Psoas muscle (tissue), 8 donors: ENCODE measurements around the gene GAS2L2. TPM values are rescaled to one million over a fixed set of nuclear protein-coding genes. Genes with fewer than 3 reads are reported as not detected.
A peak's percentile ranks its signal among the peaks of the same experiment; 100 is the strongest.

Experiments
- ATAC-seq, 4 donors: fragments of 200-7000 bp; cut with Tn5 transposase; one replicate each; pipeline ENCODE4 v1.9.1; 2020; ENCODE audit warnings: moderate library complexity in 3 of 4, mild to moderate bottlenecking in 2 of 4
- DNase-seq, 2 donors: peaks; one replicate each; pipeline ENCODE4 v3.0.0-alpha.2; 2020
- H3K27ac ChIP-seq: fragments of 200-600 bp; one replicate; pipeline ENCODE4 v1.8.0; 2022
- H3K27me3 ChIP-seq, 3 donors: fragments of 200-600 bp in 1 of 3; one replicate each; pipeline versions ENCODE4 v1.6.1 to v1.8.0; 2013 to 2022; ENCODE audit warnings: low read length in 2 of 3, mild to moderate bottlenecking in 2 of 3, moderate library complexity in 1 of 3; ENCODE audit not compliant: insufficient read depth in 3 of 3
- H3K36me3 ChIP-seq, 2 donors: fragments of 200-600 bp in 1 of 2; one replicate each; pipeline versions ENCODE4 v1.6.1 to v1.8.0; 2013 to 2022; ENCODE audit warnings: low read depth in 1 of 2, mild to moderate bottlenecking in 1 of 2, moderate library complexity in 1 of 2; ENCODE audit not compliant: insufficient read depth in 1 of 2
- H3K4me1 ChIP-seq: fragments of 200-600 bp; one replicate; pipeline ENCODE4 v1.8.0; 2022
- H3K4me3 ChIP-seq: fragments of 200-600 bp; one replicate; pipeline ENCODE4 v1.8.0; 2022; ENCODE audit warnings: mild to moderate bottlenecking
- H3K9me3 ChIP-seq: fragments of 200-600 bp; one replicate; pipeline ENCODE4 v1.8.0; 2022
- WGBS, 3 donors: extraction: QIAGEN DNeasy Blood & Tissue Kit; methylation state at CpG; one replicate each; pipeline versions ENCODE4 v1.1.6 to v1.1.7; 2013; 5-methylcytosine and 5-hydroxymethylcytosine counted together
- intact Hi-C, 2 donors: fragments of 100-400 bp; cut with DNase I; formaldehyde crosslinking; loops; one replicate each; pipeline versions ENCODE4 v1.11.0 to v1.14.2; 2022
- polyA plus RNA-seq, 3 donors: library from polyadenylated mRNA; stranded (reverse); fragments of 200-250 nt; gene quantifications; one replicate each; pipeline ENCODE4 v1.2.3, GENCODE V29; 2013
- total RNA-seq, 4 donors: library from RNA; stranded (reverse); fragmentation: NEBNext Ultra II Directional in 2 of 4; extraction: Animal tissue kit (Norgen Biotek cat#: 25700) in 2 of 4; gene quantifications; one replicate each; pipeline versions ENCODE4 v1.2.1 to v1.2.4, GENCODE V29; 2021 to 2023
- TF ChIP-seq, protein P1 (sequence below): fragments of 200-600 bp; IDR thresholded peaks from one replicate; pipeline ENCODE4 v1.8.0; 2022; ENCODE audit warnings: antibody characterized with exemption
- donor health status: healthy with polysubstance abuse.
- donor health status: DM: no; HTN: no; CAD: no; lungs with moderate emphysema.
- donor health status: Bipolar disorder and iron deficiency.
- donor health status: healthy.
- donor health status: DM: yes; HTN: yes; CAD: no.
- donor health status: DM: no; HTN: no; CAD: no.
- donor health status: DM: no; HTN: no; CAD: no.
- donor health status: DM: yes; HTN: yes; CAD: no.

The GAS2L2 gene
- total and polyA plus RNA-seq, 7 donors: 0.04 to 0.27 (median 0.13) TPM; not detected in 1

DNA sequence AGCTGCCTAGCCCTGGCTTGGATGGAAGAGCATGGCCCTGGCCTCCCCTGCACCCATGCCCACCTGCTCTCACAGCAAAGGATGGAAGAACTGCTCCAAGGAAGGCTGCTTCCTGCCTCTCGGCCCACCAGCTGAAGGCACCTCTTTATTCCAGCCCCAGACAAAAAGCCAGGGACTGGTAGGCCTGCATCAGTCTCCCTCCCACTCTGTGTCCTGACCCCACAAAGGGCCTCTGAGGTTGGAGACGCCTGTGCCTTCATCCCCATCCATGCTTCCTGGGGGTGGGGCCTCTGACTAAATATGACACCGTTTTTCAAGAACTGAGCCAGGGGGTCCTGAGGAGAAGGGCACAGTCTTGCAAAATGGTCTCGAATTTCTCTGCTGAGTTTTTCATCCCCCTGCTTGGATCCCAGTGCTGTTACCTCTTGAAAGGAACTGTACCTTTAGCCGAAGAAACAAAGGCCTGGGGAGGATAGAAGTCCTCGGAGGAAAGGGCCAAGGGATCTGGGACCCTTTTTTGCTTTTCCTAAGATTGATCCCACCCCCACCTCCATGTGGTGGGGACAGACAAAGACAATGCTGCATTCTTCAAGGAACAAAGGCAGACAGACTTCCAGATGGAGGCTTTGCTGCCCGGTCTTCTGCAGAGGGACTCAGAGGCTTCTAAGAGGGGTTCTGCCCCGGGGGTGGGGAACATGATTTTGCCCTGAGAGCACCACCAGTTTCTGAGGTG lies 12.9 kb upstream of the GAS2L2 start:
- H3K27me3 ChIP-seq: no peaks in the 10 kb centered on the region
- ATAC-seq: no peak
- no peaks in the 10 kb centered on the region for H3K36me3 ChIP-seq
- no peak for DNase-seq
- no peak overlapping the region for H3K27ac ChIP-seq
- WGBS, 3 donors: 71 to 78% (median 72%) methylated on average over 8 of the region's 8 CpGs
- intact Hi-C loops: loop anchor here in 1 of 2 donors (2.0 kb wide), 1 partner anchor 43 kb away; the partner anchor contains the start of gene TAF15
- TF ChIP-seq, protein P1, sequence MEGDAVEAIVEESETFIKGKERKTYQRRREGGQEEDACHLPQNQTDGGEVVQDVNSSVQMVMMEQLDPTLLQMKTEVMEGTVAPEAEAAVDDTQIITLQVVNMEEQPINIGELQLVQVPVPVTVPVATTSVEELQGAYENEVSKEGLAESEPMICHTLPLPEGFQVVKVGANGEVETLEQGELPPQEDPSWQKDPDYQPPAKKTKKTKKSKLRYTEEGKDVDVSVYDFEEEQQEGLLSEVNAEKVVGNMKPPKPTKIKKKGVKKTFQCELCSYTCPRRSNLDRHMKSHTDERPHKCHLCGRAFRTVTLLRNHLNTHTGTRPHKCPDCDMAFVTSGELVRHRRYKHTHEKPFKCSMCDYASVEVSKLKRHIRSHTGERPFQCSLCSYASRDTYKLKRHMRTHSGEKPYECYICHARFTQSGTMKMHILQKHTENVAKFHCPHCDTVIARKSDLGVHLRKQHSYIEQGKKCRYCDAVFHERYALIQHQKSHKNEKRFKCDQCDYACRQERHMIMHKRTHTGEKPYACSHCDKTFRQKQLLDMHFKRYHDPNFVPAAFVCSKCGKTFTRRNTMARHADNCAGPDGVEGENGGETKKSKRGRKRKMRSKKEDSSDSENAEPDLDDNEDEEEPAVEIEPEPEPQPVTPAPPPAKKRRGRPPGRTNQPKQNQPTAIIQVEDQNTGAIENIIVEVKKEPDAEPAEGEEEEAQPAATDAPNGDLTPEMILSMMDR: no peak
- H3K4me1 ChIP-seq: peaks cover 6% of the 10 kb centered on the region
- no peak overlapping the region for H3K4me3 ChIP-seq
- H3K9me3 ChIP-seq: no peaks in the 10 kb centered on the region

DNA sequence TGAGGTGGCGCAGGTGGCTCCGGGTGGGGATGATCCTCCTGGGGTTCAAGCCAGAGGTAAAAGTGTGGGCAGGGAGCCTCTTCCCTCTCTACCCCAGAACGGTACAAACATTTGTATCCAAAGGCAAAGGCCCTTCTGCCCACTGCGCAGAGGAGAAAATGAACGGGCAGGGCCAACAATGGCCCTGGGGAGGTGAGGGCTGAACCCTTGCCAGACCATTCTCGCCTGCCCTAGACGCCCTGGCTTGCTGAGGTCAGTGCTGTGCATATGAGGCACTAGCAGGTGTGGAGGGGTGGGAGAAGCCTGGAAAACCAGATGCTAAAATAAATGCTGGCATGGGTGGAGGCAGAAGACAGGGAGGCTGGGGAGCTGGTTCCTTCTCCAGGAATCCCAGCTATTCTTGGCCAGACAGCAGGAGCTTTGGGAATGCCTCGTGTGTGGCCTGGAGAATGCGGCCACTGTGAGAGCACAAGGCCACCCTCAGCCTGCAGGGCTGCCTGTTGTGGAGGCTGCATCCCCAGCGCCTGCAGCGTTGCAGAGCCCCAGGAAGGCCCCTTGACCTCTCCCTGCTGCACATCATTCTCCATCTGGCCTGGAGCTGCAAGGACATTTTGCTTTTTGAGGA lies 12.2 kb upstream of the GAS2L2 start:
- no peak overlapping the region for H3K4me3 ChIP-seq
- H3K27me3 ChIP-seq: no peaks in the 10 kb centered on the region
- H3K36me3 ChIP-seq: no peaks in the 10 kb centered on the region
- TF ChIP-seq, protein P1: no peak
- H3K9me3 ChIP-seq: no peaks in the 10 kb centered on the region
- peaks cover 6% of the 10 kb centered on the region for H3K4me1 ChIP-seq
- no peak overlapping the region for H3K27ac ChIP-seq
- DNase-seq: no peak
- no peak for ATAC-seq
- intact Hi-C loops: no loop called here
- WGBS, 3 donors: 59 to 68% (median 59%) methylated on average over 11 of the region's 11 CpGs

DNA sequence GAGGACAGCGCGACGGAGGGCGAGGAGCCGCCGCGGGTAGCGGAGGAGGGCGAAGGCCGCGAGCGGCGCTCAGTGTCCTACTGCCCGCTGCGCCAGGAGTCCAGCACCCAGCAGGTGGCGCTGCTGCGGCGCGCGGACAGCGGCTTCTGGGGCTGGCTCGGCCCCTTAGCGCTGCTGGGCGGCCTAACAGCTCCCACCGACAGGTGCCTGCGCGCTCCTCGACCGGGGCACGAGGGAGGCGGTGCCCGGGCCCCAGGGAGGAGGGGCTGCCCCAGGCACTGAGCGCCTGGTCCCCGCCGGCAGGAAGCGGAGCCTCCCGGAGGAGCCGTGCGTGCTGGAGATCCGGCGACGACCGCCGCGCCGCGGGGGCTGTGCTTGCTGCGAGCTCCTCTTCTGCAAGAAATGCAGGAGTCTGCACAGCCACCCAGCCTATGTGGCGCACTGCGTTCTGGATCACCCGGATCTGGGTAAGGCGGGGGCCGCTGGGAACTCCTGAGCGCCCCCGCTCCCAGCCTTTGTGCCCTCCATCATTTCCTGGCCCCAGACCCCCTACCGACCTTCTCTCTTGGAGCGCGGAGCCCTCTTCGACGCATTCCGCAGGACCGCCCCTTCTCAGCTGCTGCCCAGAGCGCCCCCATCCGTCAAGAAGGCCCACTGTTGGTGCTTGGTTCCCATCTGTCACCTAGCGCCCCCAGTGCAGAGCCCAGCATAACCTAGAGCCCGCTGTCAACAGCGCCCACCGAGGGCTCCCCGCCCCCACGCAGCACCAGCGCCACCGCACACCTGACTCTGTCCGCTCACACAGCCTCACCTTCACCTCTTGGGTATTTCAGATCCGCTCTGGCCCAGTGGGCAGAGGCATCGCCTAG lies 11.3 kb upstream of the GAS2L2 start:
- 5 to 8% (median 5%) methylated on average over 62 to 75 of the region's 75 CpGs for WGBS, 3 donors
- intact Hi-C loops: loop anchor here in 1 of 2 donors (1.0 kb wide), 2 partner anchors 40 to 45 kb away; partner anchors contain the start of gene TAF15
- Histone ChIP-seq H3K36me3 (no peaks in the 10 kb centered on the region), H3K27ac (peak overlapping the region; percentile 41), H3K4me3 (peak overlapping the region; percentile 73), H3K9me3 (no peaks in the 10 kb centered on the region), H3K4me1 (peaks cover 6% of the 10 kb centered on the region), H3K27me3 (no peaks in the 10 kb centered on the region)
- DNase-seq (peak; percentile 90 to 94), ATAC-seq (peak; percentile 95 to 98 (median 96))
- TF ChIP-seq, protein P1: peak; percentile 97

DNA sequence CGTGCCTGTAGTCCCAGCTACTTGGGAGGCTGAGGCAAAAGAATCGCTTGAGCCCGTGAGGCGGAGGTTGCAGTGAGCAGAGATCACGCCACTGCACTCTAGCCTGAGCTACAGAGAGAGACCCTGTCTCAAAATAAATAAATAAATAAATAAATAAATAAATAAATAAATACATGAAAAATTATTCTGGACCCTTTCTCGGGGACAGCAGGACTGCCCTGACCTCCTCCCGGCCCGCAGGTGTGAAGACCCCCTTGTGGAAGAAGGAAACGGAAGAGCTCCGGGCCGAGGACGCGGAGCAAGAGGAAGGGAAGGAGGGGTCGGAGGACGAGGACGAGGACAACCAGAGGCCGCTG lies 10.7 kb upstream of the GAS2L2 start:
- peak overlapping the region; percentile 73 for H3K4me3 ChIP-seq
- H3K36me3 ChIP-seq: no peaks in the 10 kb centered on the region
- H3K27ac ChIP-seq: no peak overlapping the region
- ATAC-seq: peak in 1 of 4 donors; percentile 4
- H3K27me3 ChIP-seq: no peaks in the 10 kb centered on the region
- no peak for DNase-seq
- peaks cover 6% of the 10 kb centered on the region for H3K4me1 ChIP-seq
- WGBS, 3 donors: 35 to 39% (median 36%) methylated on average over 16 to 17 of the region's 17 CpGs
- TF ChIP-seq, protein P1: no peak
- intact Hi-C loops: loop anchor here in 1 of 2 donors (1.0 kb wide), 2 partner anchors 41 to 46 kb away; partner anchors contain the start of gene TAF15
- no peaks in the 10 kb centered on the region for H3K9me3 ChIP-seq
